Suprapubic skin (tissue), 4 donors: Measurements from ENCODE around the gene ANXA3. TPM values are rescaled to one million over a fixed set of nuclear protein-coding genes. Genes with fewer than 3 reads are reported as not detected.
"Not testable (repeated sequence)": the region's sequence is repeated elsewhere in the genome, so short reads cannot be mapped to it uniquely, and the experiment has no call there.

ENCODE experiments used
- DNase-seq, 2 donors: peaks; one replicate each; pipeline ENCODE4 v3.0.0-alpha.2; 2019; ENCODE audit warnings: low spot score in 2 of 2
- H3K27ac ChIP-seq: fragments of 200-600 bp; sonication (generic); one replicate; pipeline ENCODE4 v1.5.1; 2019
- H3K27me3 ChIP-seq: fragments of 200-600 bp; sonication (generic); one replicate; pipeline ENCODE4 v1.5.1; 2019
- H3K36me3 ChIP-seq: fragments of 200-600 bp; sonication (generic); one replicate; pipeline ENCODE4 v1.5.1; 2019
- H3K4me1 ChIP-seq: fragments of 200-600 bp; sonication (generic); one replicate; pipeline ENCODE4 v1.5.1; 2019
- H3K4me3 ChIP-seq: fragments of 200-600 bp; sonication (generic); one replicate; pipeline ENCODE4 v1.5.1; 2019; ENCODE audit warnings: mild to moderate bottlenecking
- H3K9me3 ChIP-seq: fragments of 200-600 bp; sonication (generic); one replicate; pipeline ENCODE4 v1.5.1; 2019
- EP300 ChIP-seq: sonication (generic); formaldehyde crosslinking; IDR thresholded peaks from one replicate; pipeline ENCODE4 v1.6.1; 2017; ENCODE audit warnings: antibody characterized with exemption
- POLR2A ChIP-seq, 2 donors: fragments of 450-650 bp; IDR thresholded peaks; one replicate each; pipeline ENCODE4 v1.6.1; 2017; ENCODE audit warnings: antibody characterized with exemption in 2 of 2, mild to moderate bottlenecking in 2 of 2, moderate library complexity in 2 of 2
- POLR2AphosphoS5 ChIP-seq, 3 donors: sonication (generic); formaldehyde crosslinking; IDR thresholded peaks; one replicate each; pipeline ENCODE4 v1.6.1; 2017; ENCODE audit warnings: antibody characterized with exemption in 3 of 3
- WGBS: methylation state at CpG from one replicate; pipeline ENCODE4 v1.1.5; 2018; 5-methylcytosine and 5-hydroxymethylcytosine counted together
- total RNA-seq, 4 donors: library from RNA; depleted of rRNA; stranded (reverse); fragments of >200 nt; gene quantifications; one replicate each; pipeline ENCODE4 v1.1.0, GENCODE V29; 2016
- TF ChIP-seq, protein P1 (sequence below), 2 donors: fragments of 200-600 bp in 1 of 2; fragments of 450-650 bp in 1 of 2; sonication (generic) in 1 of 2; IDR thresholded peaks; one replicate each; pipeline ENCODE4 v1.5.1; 2016 to 2019; ENCODE audit warnings: antibody characterized with exemption in 2 of 2, mild to moderate bottlenecking in 1 of 2, moderate library complexity in 1 of 2

ANXA3 gene
- total RNA-seq, 4 donors from 2014 or later: 13.8 to 36.7 (median 19.8) TPM

- Histone ChIP-seq H3K27ac (no peak overlapping the region), H3K27me3 (no peaks in the 10 kb centered on the region), H3K9me3 (no peaks in the 10 kb centered on the region), H3K36me3 (no peaks in the 10 kb centered on the region), H3K4me3 (no peak overlapping the region), H3K4me1 (no peaks in the 10 kb centered on the region)
- no peak for TF ChIP-seq POLR2A (IDR thresholded peaks at IDR 0.05)
- no peak for TF ChIP-seq POLR2AphosphoS5 (IDR thresholded peaks at IDR 0.05)
- TF ChIP-seq, protein P1, sequence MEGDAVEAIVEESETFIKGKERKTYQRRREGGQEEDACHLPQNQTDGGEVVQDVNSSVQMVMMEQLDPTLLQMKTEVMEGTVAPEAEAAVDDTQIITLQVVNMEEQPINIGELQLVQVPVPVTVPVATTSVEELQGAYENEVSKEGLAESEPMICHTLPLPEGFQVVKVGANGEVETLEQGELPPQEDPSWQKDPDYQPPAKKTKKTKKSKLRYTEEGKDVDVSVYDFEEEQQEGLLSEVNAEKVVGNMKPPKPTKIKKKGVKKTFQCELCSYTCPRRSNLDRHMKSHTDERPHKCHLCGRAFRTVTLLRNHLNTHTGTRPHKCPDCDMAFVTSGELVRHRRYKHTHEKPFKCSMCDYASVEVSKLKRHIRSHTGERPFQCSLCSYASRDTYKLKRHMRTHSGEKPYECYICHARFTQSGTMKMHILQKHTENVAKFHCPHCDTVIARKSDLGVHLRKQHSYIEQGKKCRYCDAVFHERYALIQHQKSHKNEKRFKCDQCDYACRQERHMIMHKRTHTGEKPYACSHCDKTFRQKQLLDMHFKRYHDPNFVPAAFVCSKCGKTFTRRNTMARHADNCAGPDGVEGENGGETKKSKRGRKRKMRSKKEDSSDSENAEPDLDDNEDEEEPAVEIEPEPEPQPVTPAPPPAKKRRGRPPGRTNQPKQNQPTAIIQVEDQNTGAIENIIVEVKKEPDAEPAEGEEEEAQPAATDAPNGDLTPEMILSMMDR (IDR thresholded peaks at IDR 0.05): no peak
- no peak for TF ChIP-seq EP300
- 57% methylated on average over 2 of the region's 2 CpGs for WGBS
- no peak for DNase-seq
Measured at GRCh38 chr4:78591404-78591803, 39.8 kb downstream of the ANXA3 start.

- Histone ChIP-seq H3K36me3 (no peaks in the 10 kb centered on the region), H3K9me3 (no peaks in the 10 kb centered on the region), H3K27me3 (no peaks in the 10 kb centered on the region), H3K4me3 (no peak overlapping the region), H3K4me1 (no peaks in the 10 kb centered on the region), H3K27ac (no peak overlapping the region)
- no peak for TF ChIP-seq POLR2A (IDR thresholded peaks at IDR 0.05)
- TF ChIP-seq, protein P1 (IDR thresholded peaks at IDR 0.05): no peak
- WGBS: 75% methylated on average over 3 of the region's 3 CpGs
- DNase-seq: no peak
Measured at GRCh38 chr4:78592088-78592783, 40.7 kb downstream of the ANXA3 start.

DNA sequence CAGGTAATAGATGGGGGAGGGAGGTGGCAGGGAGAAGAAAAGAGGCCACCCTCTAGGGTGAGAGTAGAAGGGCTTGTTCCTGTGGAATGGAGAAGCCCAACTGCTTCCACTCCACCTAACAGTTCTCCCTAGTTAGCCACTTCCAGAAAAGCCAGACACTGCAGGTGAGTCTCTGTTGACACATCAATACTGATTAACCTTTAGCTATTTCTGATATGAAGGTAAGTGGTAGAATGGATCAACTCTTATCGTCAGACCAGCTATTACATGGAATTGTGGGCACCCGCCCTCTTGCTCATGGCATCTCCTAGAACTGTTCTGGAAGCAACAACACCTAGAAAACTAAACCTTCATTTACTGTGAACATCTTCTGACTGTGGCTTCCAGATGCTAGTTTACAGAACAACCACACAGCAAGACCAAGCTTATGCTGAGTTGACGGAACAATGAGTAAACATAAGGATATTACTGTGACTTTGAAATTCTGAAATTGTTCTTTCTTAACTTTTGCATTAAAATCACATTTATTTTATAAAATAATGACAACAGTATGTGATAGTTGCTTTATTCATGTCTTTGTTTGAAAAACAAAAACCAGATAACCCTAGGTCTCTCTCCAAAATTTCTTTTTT lies 44.7 kb downstream of the ANXA3 start:
- 96% methylated on average over 3 of the region's 3 CpGs for WGBS
- DNase-seq: no peak
- no peak overlapping the region for H3K27ac ChIP-seq

GRCh38 chr4:78598431-78598830 lies 46.9 kb downstream of the ANXA3 start:
- not testable (repeated sequence) for H3K27me3 ChIP-seq, H3K9me3 ChIP-seq, H3K27ac ChIP-seq, H3K4me1 ChIP-seq, DNase-seq, H3K36me3 ChIP-seq, H3K4me3 ChIP-seq
- 87% methylated on average over 10 of the region's 10 CpGs for WGBS

More for the DNA sequence above, 44.7 kb downstream of the ANXA3 start:
- Histone ChIP-seq H3K27me3 (no peaks in the 10 kb centered on the region), H3K9me3 (no peaks in the 10 kb centered on the region), H3K4me1 (no peaks in the 10 kb centered on the region), H3K36me3 (no peaks in the 10 kb centered on the region), H3K4me3 (no peak overlapping the region)
- TF ChIP-seq, protein P1 (IDR thresholded peaks at IDR 0.05): no peak
- TF ChIP-seq POLR2AphosphoS5 (IDR thresholded peaks at IDR 0.05): no peak
- TF ChIP-seq EP300: no peak
- no peak for TF ChIP-seq POLR2A (IDR thresholded peaks at IDR 0.05)

- 87% methylated on average over 4 of the region's 4 CpGs for WGBS
- no peak for DNase-seq
- Histone ChIP-seq H3K36me3 (no peaks in the 10 kb centered on the region), H3K27me3 (no peaks in the 10 kb centered on the region), H3K4me1 (no peaks in the 10 kb centered on the region), H3K9me3 (no peaks in the 10 kb centered on the region), H3K27ac (no peak overlapping the region), H3K4me3 (no peak overlapping the region)
- no peak for TF ChIP-seq EP300
- TF ChIP-seq, protein P1 (IDR thresholded peaks at IDR 0.05): no peak
- TF ChIP-seq POLR2AphosphoS5 (IDR thresholded peaks at IDR 0.05): no peak
- TF ChIP-seq POLR2A (IDR thresholded peaks at IDR 0.05): no peak
Measured at GRCh38 chr4:78599147-78599546, 47.6 kb downstream of the ANXA3 start.
